Activated B cell treated with CpG ODN at 0.5 μM for 24 hours (primary cell): Measurements from ENCODE around the gene MYH6. TPM values are rescaled to one million over a fixed set of nuclear protein-coding genes. Genes with fewer than 3 reads are reported as not detected.
"Not testable (repeated sequence)": the region's sequence is repeated elsewhere in the genome, so short reads cannot be mapped to it uniquely, and the experiment has no call there.

Experiments used
- ATAC-seq: fragments of 200-7000 bp; cut with Tn5 transposase; one replicate; pipeline ENCODE4 v1.10.0; 2021; ENCODE audit warnings: low read depth, mild to moderate bottlenecking, moderate library complexity
- CTCF ChIA-PET: fragments of 350-600 bp; sonication (Branson Sonifier 250); formaldehyde crosslinking; loops from one replicate; lab custom pipeline; 2021; ENCODE audit warnings: antibody characterized with exemption; lab: Charles Lee
- POLR2A ChIA-PET: fragments of 350-600 bp; sonication (Branson Sonifier 250); formaldehyde crosslinking; loops from one replicate; lab custom pipeline; 2021; ENCODE audit warnings: antibody characterized with exemption; lab: Charles Lee
- DNase-seq: peaks from one replicate; pipeline ENCODE4 v3.0.0; 2022
- H3K27ac Mint-ChIP-seq: one replicate; pipeline ENCODE4 v1.8.0; 2020; ENCODE audit warnings: mixed read lengths
- H3K27me3 Mint-ChIP-seq: one replicate; pipeline ENCODE4 v1.8.0; 2021; ENCODE audit warnings: mixed read lengths
- H3K36me3 Mint-ChIP-seq: one replicate; pipeline ENCODE4 v1.8.0; 2021; ENCODE audit warnings: low read depth, mixed read lengths
- H3K4me1 Mint-ChIP-seq: one replicate; pipeline ENCODE4 v1.8.0; 2021; ENCODE audit warnings: mixed read lengths
- H3K4me3 Mint-ChIP-seq: one replicate; pipeline ENCODE4 v1.8.0; 2020; ENCODE audit warnings: mild to moderate bottlenecking, mixed read lengths
- H3K9me3 Mint-ChIP-seq: one replicate; pipeline ENCODE4 v1.8.0; 2020; ENCODE audit warnings: mixed read lengths
- intact Hi-C: fragments of 100-400 bp; cut with micrococcal nuclease; formaldehyde crosslinking; loops from one replicate; pipeline ENCODE4 v1.15.1; 2024
- total RNA-seq: library from RNA; stranded (reverse); gene quantifications from 2 replicates; pipeline ENCODE4 v1.2.3, GENCODE V29; 2022
- TF ChIP-seq, protein P1 (sequence below): fragments of 200-600 bp; IDR thresholded peaks from one replicate; pipeline ENCODE4 v1.8.0; 2022; ENCODE audit warnings: antibody characterized with exemption, mild to moderate bottlenecking

The MYH6 gene
- total RNA-seq, 1 donor from 2014 or later, result not detected

DNA sequence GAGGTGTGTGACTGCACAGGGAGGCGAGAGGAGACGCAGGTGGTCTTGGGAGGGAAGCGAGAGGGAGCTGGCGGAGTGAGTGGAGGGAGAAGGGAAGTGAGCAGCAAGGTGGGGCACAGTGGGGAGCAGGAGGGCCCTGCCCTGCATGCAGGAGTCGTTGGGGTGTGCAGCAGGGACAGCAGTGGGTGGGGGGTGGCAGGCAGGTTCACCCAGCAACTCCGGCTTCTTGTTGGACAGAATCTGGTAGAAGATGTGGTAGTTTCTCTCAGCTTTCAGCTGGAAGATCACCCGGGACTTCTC is 5.0 kb downstream of the MYH6 start:
- intact Hi-C loops, result no loop called here
- H3K36me3 Mint-ChIP-seq, result no peaks in the 10 kb centered on the region
- DNase-seq (no peak), ATAC-seq (no peak)
- H3K4me1 Mint-ChIP-seq, result peaks cover 16% of the 10 kb centered on the region
- no peak overlapping the region for H3K27ac Mint-ChIP-seq
- no peak overlapping the region for H3K4me3 Mint-ChIP-seq
- ChIA-PET CTCF (no interaction called here), POLR2A (no interaction called here)
- H3K27me3 Mint-ChIP-seq, result peaks cover 37% of the 10 kb centered on the region
- H3K9me3 Mint-ChIP-seq, result no peaks in the 10 kb centered on the region
- TF ChIP-seq, protein P1, sequence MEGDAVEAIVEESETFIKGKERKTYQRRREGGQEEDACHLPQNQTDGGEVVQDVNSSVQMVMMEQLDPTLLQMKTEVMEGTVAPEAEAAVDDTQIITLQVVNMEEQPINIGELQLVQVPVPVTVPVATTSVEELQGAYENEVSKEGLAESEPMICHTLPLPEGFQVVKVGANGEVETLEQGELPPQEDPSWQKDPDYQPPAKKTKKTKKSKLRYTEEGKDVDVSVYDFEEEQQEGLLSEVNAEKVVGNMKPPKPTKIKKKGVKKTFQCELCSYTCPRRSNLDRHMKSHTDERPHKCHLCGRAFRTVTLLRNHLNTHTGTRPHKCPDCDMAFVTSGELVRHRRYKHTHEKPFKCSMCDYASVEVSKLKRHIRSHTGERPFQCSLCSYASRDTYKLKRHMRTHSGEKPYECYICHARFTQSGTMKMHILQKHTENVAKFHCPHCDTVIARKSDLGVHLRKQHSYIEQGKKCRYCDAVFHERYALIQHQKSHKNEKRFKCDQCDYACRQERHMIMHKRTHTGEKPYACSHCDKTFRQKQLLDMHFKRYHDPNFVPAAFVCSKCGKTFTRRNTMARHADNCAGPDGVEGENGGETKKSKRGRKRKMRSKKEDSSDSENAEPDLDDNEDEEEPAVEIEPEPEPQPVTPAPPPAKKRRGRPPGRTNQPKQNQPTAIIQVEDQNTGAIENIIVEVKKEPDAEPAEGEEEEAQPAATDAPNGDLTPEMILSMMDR, result no peak

DNA sequence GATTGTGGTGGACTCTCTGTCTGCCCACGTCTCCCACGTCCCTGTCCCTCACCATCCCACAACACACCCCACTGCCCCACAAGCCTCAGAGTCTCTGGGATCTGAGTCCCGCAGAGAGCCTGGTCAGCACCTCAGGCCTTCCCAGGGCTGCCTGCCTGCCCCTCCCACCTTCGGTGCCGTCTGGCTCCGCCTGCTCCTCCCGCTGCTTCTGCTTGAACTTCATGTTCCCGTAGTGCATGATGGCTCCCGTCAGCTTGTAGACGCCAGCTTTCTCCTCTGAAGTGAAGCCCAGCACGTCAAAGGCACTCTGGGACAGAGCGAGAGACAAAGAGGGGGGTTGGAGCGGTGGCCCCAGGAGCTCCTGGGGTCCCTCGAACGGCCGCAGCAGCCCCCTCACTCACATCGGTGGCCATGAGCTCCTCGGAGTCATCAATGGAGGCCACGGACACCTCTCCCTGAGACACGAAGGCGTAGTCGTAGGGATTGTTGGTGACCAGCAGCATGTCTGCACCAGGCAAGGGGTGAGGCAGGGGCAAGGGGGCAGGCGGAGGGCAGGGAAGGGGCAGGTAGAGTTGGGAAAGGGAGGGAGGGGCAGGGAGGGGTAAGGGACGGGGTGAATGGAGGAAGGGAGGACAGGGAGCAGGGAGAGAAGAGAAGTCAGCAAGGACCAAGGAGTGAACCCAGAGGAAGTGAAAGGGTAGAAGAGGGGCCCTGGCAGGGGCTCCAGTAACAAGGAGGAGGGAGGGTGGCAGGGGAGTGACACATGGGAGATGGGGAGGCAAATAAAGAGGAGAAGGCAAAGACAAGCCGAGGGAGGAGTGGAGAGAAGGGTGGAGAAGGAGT is 5.6 kb downstream of the MYH6 start:
- H3K27ac Mint-ChIP-seq, result no peak overlapping the region
- TF ChIP-seq, protein P1, result no peak
- DNase-seq (no peak), ATAC-seq (no peak)
- ChIA-PET POLR2A (no interaction called here), CTCF (no interaction called here)
- no peaks in the 10 kb centered on the region for H3K9me3 Mint-ChIP-seq
- peaks cover 16% of the 10 kb centered on the region for H3K4me1 Mint-ChIP-seq
- no peaks in the 10 kb centered on the region for H3K36me3 Mint-ChIP-seq
- no peak overlapping the region for H3K4me3 Mint-ChIP-seq
- intact Hi-C loops, result no loop called here
- H3K27me3 Mint-ChIP-seq, result peaks cover 36% of the 10 kb centered on the region

DNA sequence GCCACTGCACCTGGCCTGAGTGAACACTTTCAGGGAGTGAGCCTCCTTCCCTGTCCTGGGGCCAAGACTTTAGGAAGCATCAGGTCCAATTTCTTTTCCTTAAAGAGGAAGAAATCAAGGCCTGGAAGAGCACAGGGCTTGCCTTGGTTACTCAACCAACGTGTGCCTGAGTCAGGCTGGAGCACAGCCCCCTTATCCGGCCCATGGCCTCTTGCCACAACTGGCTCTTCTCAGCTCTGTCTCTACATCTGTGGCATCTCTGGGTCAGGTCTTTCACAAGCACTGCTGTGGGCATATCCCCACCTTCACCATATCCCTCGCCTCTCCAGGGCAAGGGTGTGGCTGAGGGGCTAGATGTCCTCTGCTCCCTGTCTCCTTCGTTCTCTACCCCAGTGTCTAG is 6.8 kb downstream of the MYH6 start:
- ChIA-PET POLR2A (no interaction called here), CTCF (no interaction called here)
- TF ChIP-seq, protein P1, result no peak
- peaks cover 31% of the 10 kb centered on the region for H3K27me3 Mint-ChIP-seq
- no peak overlapping the region for H3K4me3 Mint-ChIP-seq
- DNase-seq (no peak), ATAC-seq (no peak)
- intact Hi-C loops, result no loop called here
- H3K36me3 Mint-ChIP-seq, result no peaks in the 10 kb centered on the region
- peaks cover 11% of the 10 kb centered on the region for H3K4me1 Mint-ChIP-seq
- H3K27ac Mint-ChIP-seq, result no peak overlapping the region
- no peaks in the 10 kb centered on the region for H3K9me3 Mint-ChIP-seq

DNA sequence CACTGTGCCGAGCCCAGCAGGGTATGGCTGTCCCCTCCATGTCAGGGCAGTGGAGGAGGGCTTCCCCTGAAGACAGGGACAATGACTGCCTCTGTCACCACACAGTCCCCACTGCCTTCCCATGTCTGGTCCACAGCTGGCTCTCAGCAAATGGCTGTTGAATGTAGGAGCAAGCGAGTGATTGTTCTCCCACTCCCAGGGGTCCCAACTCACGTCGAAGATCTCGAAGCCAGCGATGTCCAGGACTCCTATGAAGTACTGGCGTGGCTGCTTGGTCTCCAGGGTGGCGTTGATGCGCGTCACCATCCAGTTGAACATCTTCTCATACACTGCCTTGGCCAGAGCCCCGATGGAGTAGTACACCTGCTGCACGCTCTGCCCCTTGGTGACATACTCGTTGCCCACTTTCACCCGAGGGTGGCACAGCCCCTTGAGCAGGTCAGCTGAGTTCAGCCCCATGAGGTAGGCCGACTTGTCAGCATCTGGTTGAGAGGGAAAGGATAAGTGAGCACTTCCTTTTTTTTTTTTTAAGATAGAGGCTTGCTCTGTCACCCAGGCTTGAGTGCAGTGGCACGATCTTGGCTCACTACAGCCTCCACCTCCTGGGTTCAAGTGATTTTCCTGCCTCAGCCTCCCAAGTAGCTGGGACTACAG is 7.5 kb downstream of the MYH6 start:
- peaks cover 27% of the 10 kb centered on the region for H3K27me3 Mint-ChIP-seq
- CTCF ChIA-PET, DNase-seq: not testable (repeated sequence)

DNA sequence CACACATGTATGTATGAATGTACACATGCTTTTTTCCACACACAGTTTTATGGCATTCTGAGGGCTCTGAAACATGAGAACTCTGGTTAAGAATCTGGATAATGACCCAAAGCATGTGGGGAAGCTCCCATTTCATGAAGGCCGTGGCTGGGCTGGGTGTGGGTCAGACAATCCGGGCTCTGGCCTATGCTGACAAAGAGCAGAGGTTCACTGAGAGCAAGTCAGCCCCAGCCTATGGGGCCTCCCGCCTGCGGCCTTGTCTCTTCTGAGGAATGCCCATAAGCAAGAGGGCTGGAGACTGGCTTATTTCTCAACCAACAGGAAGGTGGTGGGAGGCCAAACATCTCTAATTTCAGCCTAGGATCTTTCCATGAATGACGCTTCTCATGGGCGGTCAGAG is 8.5 kb downstream of the MYH6 start:
- Mint-ChIP-seq H3K27ac (no peak overlapping the region), H3K27me3 (peaks cover 22% of the 10 kb centered on the region), H3K4me1 (peaks cover 2% of the 10 kb centered on the region), H3K9me3 (no peaks in the 10 kb centered on the region), H3K4me3 (no peak overlapping the region), H3K36me3 (no peaks in the 10 kb centered on the region)
- ChIA-PET POLR2A (no interaction called here), CTCF (no interaction called here)
- TF ChIP-seq, protein P1, result no peak
- intact Hi-C loops, result no loop called here
- ATAC-seq (no peak), DNase-seq (no peak)

More for the DNA sequence above, 7.5 kb downstream of the MYH6 start:
- H3K36me3 Mint-ChIP-seq, ATAC-seq, intact Hi-C loops, H3K27ac Mint-ChIP-seq, H3K4me1 Mint-ChIP-seq, H3K9me3 Mint-ChIP-seq, POLR2A ChIA-PET, H3K4me3 Mint-ChIP-seq: not testable (repeated sequence)
